SIG-M5 (cell line): ENCODE measurements around the gene HTR1D.

Source experiments
- DNase-seq: peaks from one replicate; lab custom pipeline; 2025; lab: John Stamatoyannopoulos, UW

The HTR1D gene

GRCh38 chr1:23184212-23184934 is 32.9 kb downstream of the HTR1D start:
- no peak for DNase-seq

GRCh38 chr1:23179862-23180261 is 37.4 kb downstream of the HTR1D start:
- no peak for DNase-seq

- no peak for DNase-seq
Observed at GRCh38 chr1:23178950-23179349, 38.4 kb downstream of the HTR1D start.

GRCh38 chr1:23178414-23178813 is 38.9 kb downstream of the HTR1D start:
- no peak for DNase-seq

GRCh38 chr1:23177438-23178380 is 39.6 kb downstream of the HTR1D start:
- no peak for DNase-seq

- DNase-seq = no peak
Observed at GRCh38 chr1:23177031-23177430, 40.3 kb downstream of the HTR1D start.

GRCh38 chr1:23174426-23175110 is 42.7 kb downstream of the HTR1D start:
- DNase-seq = no peak

GRCh38 chr1:23171181-23171755 is 46.0 kb downstream of the HTR1D start:
- DNase-seq = no peak

- DNase-seq = peak; percentile 28
Observed at GRCh38 chr1:23169727-23170335, 47.5 kb downstream of the HTR1D start.

GRCh38 chr1:23169195-23169575 is 48.1 kb downstream of the HTR1D start:
- no peak for DNase-seq

GRCh38 chr1:23168445-23169194 is 48.7 kb downstream of the HTR1D start, which contains the start of gene LUZP1:
Gene LUZP1, minus strand, starts transcription at chr1:23168856.
- no peak for DNase-seq

- DNase-seq = no peak
Observed at GRCh38 chr1:23168079-23168444, 49.2 kb downstream of the HTR1D start.

- no peak for DNase-seq
Observed at GRCh38 chr1:23167353-23168078, 49.8 kb downstream of the HTR1D start.

- DNase-seq = no peak
Observed at GRCh38 chr1:23166854-23167253, 50.4 kb downstream of the HTR1D start.

- DNase-seq = no peak
Observed at GRCh38 chr1:23163395-23163794, 53.9 kb downstream of the HTR1D start.

GRCh38 chr1:23159963-23160877 is 57.1 kb downstream of the HTR1D start:
- DNase-seq = no peak

- no peak for DNase-seq
Observed at GRCh38 chr1:23156940-23157339, 60.4 kb downstream of the HTR1D start.

- no peak for DNase-seq
Observed at GRCh38 chr1:23152966-23153684, 64.2 kb downstream of the HTR1D start.

- DNase-seq = no peak
Observed at GRCh38 chr1:23150742-23151141, 66.6 kb downstream of the HTR1D start.
